ENCODE measurements around the gene SLC4A7.

Gene SLC4A7

DNA sequence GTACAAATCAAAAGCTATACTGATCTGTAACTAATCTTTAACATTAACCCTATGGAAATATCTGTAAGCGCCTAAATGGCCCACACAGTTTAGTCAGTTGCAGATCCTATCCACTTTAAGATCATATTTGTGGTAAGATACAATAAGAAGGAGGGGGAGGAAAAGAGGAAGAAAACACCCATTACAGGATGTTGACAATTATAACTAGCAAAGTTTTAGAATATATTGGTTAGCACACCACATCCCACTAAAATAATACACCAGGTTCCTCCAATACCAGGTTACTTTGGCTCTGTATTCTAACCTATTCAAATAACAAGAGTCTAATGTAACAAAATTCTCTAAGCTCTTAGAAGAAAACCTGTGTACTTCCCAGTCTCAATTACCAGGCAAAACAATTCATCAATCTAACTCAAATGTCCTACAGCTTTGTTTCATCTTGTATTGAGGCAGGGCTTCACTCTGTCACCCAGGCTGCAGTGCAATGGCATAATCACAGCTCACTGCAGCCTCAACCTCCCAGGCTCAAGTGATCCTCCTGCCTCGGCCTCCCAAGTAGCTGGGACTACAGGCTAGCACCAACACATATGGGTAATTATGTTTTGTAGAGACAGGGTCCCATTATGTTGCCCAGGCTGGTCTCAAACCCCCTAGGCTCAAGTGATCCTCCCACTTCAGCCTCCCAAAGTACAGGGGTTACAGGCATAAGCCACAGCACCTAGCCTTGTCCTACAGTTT lies 4.2 kb downstream of the SLC4A7 start:
- peaks cover 3% of the 10 kb centered on the region; the same call in 1 of the 2 replicates for H3F3A ChIP-seq (ENCODE audit: control insufficient read depth, insufficient read depth)
- peak overlapping the region; percentile 72 for H3K4me2 ChIP-seq (ENCODE audit: low read length)
- no peaks in the 10 kb centered on the region for H3K9me2 ChIP-seq (replicated peaks; ENCODE audit: control insufficient read depth, low read length)
- peaks cover 12% of the 10 kb centered on the region; the same call in 1 of the 2 replicates for H4K20me1 ChIP-seq (ENCODE audit: control insufficient read depth, insufficient read depth, low read depth, low read length)
- H3K27ac ChIP-seq (ENCODE audit: low read depth, low read length) = peak overlapping the region; percentile 28
- TF ChIP-seq, protein P1, sequence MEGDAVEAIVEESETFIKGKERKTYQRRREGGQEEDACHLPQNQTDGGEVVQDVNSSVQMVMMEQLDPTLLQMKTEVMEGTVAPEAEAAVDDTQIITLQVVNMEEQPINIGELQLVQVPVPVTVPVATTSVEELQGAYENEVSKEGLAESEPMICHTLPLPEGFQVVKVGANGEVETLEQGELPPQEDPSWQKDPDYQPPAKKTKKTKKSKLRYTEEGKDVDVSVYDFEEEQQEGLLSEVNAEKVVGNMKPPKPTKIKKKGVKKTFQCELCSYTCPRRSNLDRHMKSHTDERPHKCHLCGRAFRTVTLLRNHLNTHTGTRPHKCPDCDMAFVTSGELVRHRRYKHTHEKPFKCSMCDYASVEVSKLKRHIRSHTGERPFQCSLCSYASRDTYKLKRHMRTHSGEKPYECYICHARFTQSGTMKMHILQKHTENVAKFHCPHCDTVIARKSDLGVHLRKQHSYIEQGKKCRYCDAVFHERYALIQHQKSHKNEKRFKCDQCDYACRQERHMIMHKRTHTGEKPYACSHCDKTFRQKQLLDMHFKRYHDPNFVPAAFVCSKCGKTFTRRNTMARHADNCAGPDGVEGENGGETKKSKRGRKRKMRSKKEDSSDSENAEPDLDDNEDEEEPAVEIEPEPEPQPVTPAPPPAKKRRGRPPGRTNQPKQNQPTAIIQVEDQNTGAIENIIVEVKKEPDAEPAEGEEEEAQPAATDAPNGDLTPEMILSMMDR (IDR thresholded peaks at IDR 0.05; ENCODE audit: low read depth, low read length, poor library complexity, severe bottlenecking) = no peak
- no peak for TF ChIP-seq EZH2phosphoT487 (IDR thresholded peaks at IDR 0.05; ENCODE audit: borderline replicate concordance, low read length)
- H3K4me1 ChIP-seq (ENCODE audit: control insufficient read depth, low read length) = peaks cover 61% of the 10 kb centered on the region
- peaks cover 65% of the 10 kb centered on the region for H3K36me3 ChIP-seq (ENCODE audit: control insufficient read depth, low read length)
- peaks cover 6% of the 10 kb centered on the region; the same call in 1 of the 2 replicates for H3K9me3 ChIP-seq (ENCODE audit: control insufficient read depth, insufficient read depth, low read length)
- H3K4me3 ChIP-seq (ENCODE audit: low read length) = peak overlapping the region; percentile 94
- peaks cover 93% of the 10 kb centered on the region for H3K79me2 ChIP-seq (ENCODE audit: control insufficient read depth, low read length)
- no peaks in the 10 kb centered on the region for H3K27me3 ChIP-seq (ENCODE audit: control insufficient read depth, low read length)

GRCh38 chr3:27471923-27472550 lies 12.1 kb downstream of the SLC4A7 start:
- no peak overlapping the region for H3K4me3 ChIP-seq (ENCODE audit: low read length)
- TF ChIP-seq, protein P1 (IDR thresholded peaks at IDR 0.05; ENCODE audit: low read depth, low read length, poor library complexity, severe bottlenecking) = no peak
- TF ChIP-seq EZH2phosphoT487 (IDR thresholded peaks at IDR 0.05; ENCODE audit: borderline replicate concordance, low read length) = no peak
- H3K27ac ChIP-seq (ENCODE audit: low read depth, low read length) = no peak overlapping the region
- no peaks in the 10 kb centered on the region for H3K27me3 ChIP-seq (ENCODE audit: control insufficient read depth, low read length)
- H3K9me3 ChIP-seq (ENCODE audit: control insufficient read depth, insufficient read depth, low read length) = no peaks in the 10 kb centered on the region; the same call in 1 of the 2 replicates
- H4K20me1 ChIP-seq (ENCODE audit: control insufficient read depth, insufficient read depth, low read depth, low read length) = peaks cover 11% of the 10 kb centered on the region
- peaks cover 34% of the 10 kb centered on the region for H3K4me1 ChIP-seq (ENCODE audit: control insufficient read depth, low read length)
- H3K36me3 ChIP-seq (ENCODE audit: control insufficient read depth, low read length) = peaks cover 21% of the 10 kb centered on the region
- H3F3A ChIP-seq (ENCODE audit: control insufficient read depth, insufficient read depth) = peaks cover 8% of the 10 kb centered on the region
- no peaks in the 10 kb centered on the region for H3K9me2 ChIP-seq (replicated peaks; ENCODE audit: control insufficient read depth, low read length)
- peaks cover 98% of the 10 kb centered on the region for H3K79me2 ChIP-seq (ENCODE audit: control insufficient read depth, low read length)
- H3K4me2 ChIP-seq (ENCODE audit: low read length) = no peak overlapping the region

DNA sequence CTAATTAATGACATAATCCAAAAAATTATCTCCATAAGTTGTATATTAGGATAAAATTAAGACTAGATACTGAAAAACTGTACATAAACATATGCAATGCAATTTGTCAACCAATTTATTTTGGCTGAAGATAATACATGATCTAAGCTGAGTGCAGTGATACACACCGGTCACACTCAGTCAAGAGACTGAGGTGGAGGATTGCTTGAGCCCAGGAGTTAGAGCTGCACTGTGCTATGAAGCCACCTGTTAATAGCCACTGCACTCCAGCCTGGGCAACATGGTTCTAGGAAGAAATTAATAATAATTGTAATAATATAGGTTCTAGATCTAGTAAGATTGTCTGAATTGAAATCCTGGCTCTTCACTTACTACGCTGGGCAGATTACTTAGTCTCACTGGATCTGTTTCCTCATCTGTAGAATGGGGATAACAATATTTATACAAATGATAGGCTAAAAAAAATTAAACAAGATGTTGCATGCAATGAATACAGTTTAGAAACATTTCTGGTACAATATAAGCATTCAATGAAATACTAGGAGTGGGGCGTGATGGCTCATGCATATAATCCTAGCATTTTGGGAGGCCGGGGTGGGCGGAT lies 15.8 kb downstream of the SLC4A7 start:
- Histone ChIP-seq H3K36me3 (ENCODE audit: control insufficient read depth, low read length) (peaks cover 12% of the 10 kb centered on the region), H3K9me3 (ENCODE audit: control insufficient read depth, insufficient read depth, low read length) (no peaks in the 10 kb centered on the region), H3K27me3 (ENCODE audit: control insufficient read depth, low read length) (no peaks in the 10 kb centered on the region), H3K9me2 (replicated peaks; ENCODE audit: control insufficient read depth, low read length) (no peaks in the 10 kb centered on the region), H4K20me1 (ENCODE audit: control insufficient read depth, insufficient read depth, low read depth, low read length) (peaks cover 3% of the 10 kb centered on the region; the same call in 1 of the 2 replicates), H3K79me2 (ENCODE audit: control insufficient read depth, low read length) (peaks cover 98% of the 10 kb centered on the region), H3K4me3 (ENCODE audit: low read length) (no peak overlapping the region), H3F3A (ENCODE audit: control insufficient read depth, insufficient read depth) (peaks cover 5% of the 10 kb centered on the region; the same call in 1 of the 2 replicates), H3K27ac (ENCODE audit: low read depth, low read length) (no peak overlapping the region), H3K4me2 (ENCODE audit: low read length) (no peak overlapping the region), H3K4me1 (ENCODE audit: control insufficient read depth, low read length) (peaks cover 16% of the 10 kb centered on the region)
- TF ChIP-seq, protein P1 (IDR thresholded peaks at IDR 0.05; ENCODE audit: low read depth, low read length, poor library complexity, severe bottlenecking) = no peak
- no peak for TF ChIP-seq EZH2phosphoT487 (IDR thresholded peaks at IDR 0.05; ENCODE audit: borderline replicate concordance, low read length)

All from DOHH2 (cell line).